ENCODE data around the gene CCSER1.

The CCSER1 gene

DNA sequence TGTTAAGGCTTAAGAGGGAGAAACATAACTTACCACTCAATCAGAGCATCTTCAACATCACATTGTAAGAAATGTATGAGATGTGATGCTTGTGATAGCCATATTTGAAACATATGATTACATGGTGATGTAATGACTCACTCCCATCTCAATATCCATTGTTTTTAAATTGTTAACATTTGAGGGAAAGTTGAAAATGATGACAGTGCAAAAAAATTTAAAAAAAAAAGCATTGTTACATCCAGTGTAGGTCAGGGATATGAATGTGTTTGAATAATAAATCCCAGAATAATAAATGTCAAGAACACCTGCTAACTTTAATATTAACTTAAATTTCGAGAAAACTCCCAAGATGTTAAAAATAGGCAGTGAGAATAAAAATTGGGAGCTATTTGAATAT lies 6.4 kb upstream of the CCSER1 start:
- peaks cover 5% of the 10 kb centered on the region for H3K27me3 Mint-ChIP-seq
- no peak for ATAC-seq
- H3K27ac Mint-ChIP-seq: no peak overlapping the region

DNA sequence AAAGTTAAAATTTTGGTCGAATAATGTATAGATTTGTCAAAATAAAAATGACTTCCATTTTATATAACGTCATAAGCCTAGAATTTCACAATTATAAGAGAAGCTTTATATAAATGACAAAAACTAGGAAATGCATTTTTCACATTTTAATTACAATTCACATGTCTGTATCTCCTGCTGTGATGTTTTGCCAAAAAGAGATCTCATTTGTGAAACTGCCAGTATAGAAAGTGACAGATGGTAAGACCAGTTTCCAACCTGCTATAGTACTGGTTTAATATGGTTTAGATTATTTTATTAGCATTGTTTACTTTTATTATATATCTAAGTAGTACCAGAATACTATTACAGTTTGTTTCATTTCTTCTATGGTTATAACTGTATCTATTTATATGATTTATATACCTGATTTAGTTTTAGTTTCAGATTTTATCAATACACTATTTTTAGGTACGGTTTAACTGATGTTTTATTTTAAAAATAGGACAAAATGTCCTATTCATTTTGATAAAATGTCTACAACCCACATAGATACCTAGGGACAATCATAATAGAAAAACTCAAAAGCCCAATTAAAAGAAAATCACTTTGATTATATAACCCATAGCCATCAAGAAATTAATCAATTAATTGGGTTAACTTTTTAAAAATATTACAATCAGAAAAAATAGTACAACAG lies 5.4 kb upstream of the CCSER1 start:
- no peak overlapping the region for H3K4me3 Mint-ChIP-seq
- no peaks in the 10 kb centered on the region for H3K9me3 Mint-ChIP-seq
- H3K27me3 Mint-ChIP-seq: peaks cover 15% of the 10 kb centered on the region
- ATAC-seq: no peak
- DNase-seq: no peak
- H3K4me1 Mint-ChIP-seq: peaks cover 3% of the 10 kb centered on the region
- no peak overlapping the region for H3K27ac Mint-ChIP-seq

More for the DNA sequence above, 6.4 kb upstream of the CCSER1 start:
- no peaks in the 10 kb centered on the region for H3K4me1 Mint-ChIP-seq
- no peak for DNase-seq
- no peak overlapping the region for H3K4me3 Mint-ChIP-seq
- H3K9me3 Mint-ChIP-seq: no peaks in the 10 kb centered on the region

DNA sequence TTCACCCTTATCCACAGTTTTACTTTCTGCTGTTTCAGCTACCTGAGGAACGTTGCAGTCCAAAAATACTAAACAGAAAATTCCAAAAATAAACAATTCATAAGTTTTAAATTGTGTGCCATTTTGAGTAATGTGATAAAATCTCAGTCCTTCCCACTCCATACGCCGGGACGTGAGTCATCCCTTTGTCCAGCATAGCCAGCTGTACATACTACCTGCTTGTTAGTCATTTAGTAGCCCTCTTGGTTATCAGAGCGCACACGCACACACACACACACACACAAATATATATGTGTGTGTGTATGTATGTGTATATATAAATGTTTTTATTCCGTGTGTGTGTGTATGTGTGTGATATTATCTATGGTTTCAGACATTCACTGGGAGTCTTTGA lies 4.8 kb upstream of the CCSER1 start:
- Mint-ChIP-seq H3K9me3 (no peaks in the 10 kb centered on the region), H3K4me3 (no peak overlapping the region), H3K27ac (no peak overlapping the region), H3K4me1 (peaks cover 8% of the 10 kb centered on the region), H3K27me3 (peaks cover 21% of the 10 kb centered on the region)
- ATAC-seq: no peak
- DNase-seq: no peak

DNA sequence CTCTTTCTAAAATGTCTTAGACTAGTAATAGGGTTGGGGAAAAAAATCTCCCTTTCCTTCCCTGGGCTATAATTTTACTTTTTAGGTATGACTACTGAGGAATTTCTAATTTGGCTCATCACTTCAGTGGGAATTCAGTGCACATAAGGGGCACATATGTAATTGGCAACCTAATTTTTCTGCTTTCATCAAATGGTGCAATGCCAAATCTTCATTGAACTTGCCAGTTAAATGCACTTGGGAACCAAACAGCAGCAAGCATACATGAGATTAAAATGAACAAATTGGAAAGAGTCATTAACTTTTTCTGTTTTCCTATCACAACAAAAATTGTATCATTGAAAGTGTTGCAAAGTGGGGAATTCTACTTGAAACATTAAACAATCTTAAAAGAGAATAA lies 2.9 kb upstream of the CCSER1 start:
- Mint-ChIP-seq H3K9me3 (no peaks in the 10 kb centered on the region), H3K27ac (no peak overlapping the region), H3K4me3 (no peak overlapping the region), H3K4me1 (peaks cover 22% of the 10 kb centered on the region), H3K27me3 (peaks cover 38% of the 10 kb centered on the region)
- ATAC-seq (no peak), DNase-seq (no peak)

DNA sequence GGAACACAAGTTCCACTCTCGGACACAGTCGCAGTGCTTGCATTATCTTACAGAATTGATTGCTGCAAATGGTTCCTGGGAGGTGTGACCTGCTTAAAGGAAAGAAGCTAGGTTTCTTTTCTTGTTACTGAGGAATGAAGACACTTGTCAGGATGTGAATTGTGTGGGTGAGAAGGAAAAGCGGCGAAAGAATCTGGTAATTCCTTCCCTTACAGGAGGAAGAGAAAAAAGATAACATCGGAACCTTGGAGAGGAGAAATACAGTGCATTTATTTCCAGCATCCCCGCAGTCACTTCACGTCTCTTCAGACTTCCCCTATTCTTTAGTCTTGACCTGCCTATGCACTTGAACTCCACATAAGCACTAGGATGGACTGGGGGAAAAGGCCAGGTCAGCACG lies 389 bp upstream of the CCSER1 start:
- H3K4me1 Mint-ChIP-seq: peaks cover 22% of the 10 kb centered on the region
- peaks cover 47% of the 10 kb centered on the region for H3K27me3 Mint-ChIP-seq
- no peak overlapping the region for H3K27ac Mint-ChIP-seq
- peak overlapping the region; percentile 74 to 80 for H3K4me3 Mint-ChIP-seq
- DNase-seq: no peak
- no peaks in the 10 kb centered on the region for H3K9me3 Mint-ChIP-seq
- no peak for ATAC-seq

DNA sequence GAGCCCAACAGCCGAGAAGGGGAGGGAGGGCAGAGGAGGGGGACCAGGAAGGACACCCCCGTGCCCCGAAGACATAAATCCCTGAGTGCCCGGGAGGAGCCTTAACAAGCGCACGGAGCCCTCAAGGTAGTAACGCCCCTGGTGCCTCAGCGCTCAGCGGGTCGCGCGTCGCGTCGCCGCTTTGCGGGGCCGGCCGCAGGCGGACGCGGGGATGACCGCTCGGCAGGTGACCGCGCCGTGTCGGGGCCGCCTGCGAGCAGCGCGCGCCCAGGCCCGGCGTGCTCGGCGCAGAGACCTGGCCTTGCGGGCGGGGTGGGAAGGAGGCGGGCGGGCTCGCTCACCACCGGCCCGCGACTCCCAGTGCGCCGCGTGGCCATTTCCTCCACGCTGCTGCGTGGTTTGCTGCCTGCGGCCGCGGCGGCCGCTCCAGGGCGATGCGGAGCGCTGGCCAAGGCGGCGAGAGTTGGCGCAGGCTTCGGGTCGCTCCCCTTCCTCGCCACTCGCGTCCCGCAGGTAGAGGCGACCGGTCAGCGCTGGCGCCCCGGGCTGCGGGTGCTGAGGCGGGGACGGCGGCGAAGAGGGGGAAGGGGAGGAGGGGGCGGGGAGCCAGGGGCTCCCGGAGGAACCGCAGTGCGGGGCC lies 632 bp downstream of the CCSER1 start:
- Mint-ChIP-seq H3K4me1 (peaks cover 22% of the 10 kb centered on the region), H3K4me3 (peak overlapping the region; percentile 74 to 80), H3K9me3 (no peaks in the 10 kb centered on the region), H3K27ac (peak overlapping the region in 1 of 2 donors; percentile 25), H3K27me3 (peaks cover 47% of the 10 kb centered on the region)
- ATAC-seq (peak; percentile 29), DNase-seq (no peak)

DNA sequence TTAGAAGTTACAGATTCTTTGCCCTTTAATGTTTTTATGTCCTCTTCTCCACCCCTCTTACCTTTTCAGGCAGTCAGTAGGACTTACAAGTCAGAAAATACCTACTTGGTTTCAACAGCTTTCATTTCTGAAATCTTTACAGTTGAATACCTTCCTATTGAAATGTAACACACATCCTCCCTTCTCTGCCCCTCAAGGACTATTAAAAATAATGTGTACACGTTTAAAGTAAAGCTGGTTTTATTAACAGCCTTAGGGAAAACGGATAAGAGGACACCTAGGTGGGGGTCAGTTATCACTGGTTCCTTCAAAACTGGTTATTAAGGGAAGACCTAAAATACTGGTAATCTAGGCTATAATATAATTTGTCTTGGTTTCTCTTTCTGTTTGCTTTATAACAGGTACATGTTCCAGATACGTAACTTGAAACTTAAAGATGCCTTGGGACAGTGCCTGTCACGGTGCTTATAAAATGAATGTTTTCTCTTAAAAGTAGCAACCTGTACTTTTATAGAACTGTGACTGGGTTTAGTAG lies 1.8 kb downstream of the CCSER1 start:
- Mint-ChIP-seq H3K4me3 (peak overlapping the region; percentile 46 to 78), H3K27me3 (peaks cover 55% of the 10 kb centered on the region), H3K27ac (no peak overlapping the region), H3K4me1 (peaks cover 22% of the 10 kb centered on the region), H3K9me3 (no peaks in the 10 kb centered on the region)
- ATAC-seq (no peak), DNase-seq (no peak)

DNA sequence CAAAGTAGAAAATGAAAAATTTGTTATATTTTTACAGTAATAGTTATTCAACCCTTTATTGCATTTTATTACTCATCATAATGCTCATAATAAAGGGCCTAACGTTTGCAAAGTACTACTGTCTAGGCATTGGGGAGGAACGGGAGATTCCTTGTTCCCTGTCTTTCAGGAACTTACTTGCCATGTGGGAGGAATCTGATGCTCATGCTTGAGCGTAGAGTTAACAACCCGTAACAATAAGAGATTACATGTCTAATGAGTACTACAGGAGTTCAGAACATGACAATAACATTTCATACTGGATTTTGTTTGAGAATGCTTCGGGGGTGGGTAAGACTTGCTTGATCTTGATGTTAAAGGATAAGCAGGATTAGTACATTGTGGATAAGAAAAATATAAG lies 2.9 kb downstream of the CCSER1 start:
- DNase-seq: no peak
- peaks cover 22% of the 10 kb centered on the region for H3K4me1 Mint-ChIP-seq

DNA sequence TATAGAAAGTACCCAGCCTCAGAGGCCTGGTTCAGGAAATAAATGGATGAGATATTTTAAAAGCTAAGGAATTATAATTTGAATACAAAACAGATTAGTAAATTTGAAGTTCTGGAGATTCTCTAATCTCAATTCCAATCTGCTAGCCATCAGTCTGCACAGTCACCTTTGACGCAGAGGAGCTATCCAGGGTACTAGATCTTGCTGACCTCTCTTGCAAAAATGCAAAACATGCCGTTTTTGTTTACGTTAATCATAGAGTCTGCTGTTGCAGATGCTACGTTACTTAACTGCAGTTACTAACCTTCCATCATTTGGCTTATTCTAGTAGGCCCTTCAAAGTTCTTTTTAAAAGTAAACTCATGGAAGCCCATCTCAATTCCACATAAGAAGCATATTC lies 10.4 kb downstream of the CCSER1 start:
- H3K27me3 Mint-ChIP-seq: peaks cover 9% of the 10 kb centered on the region
- no peak overlapping the region for H3K27ac Mint-ChIP-seq
- H3K9me3 Mint-ChIP-seq: no peaks in the 10 kb centered on the region
- no peaks in the 10 kb centered on the region for H3K4me1 Mint-ChIP-seq
- no peak for ATAC-seq
- no peak for DNase-seq
- no peak overlapping the region for H3K4me3 Mint-ChIP-seq

More for the DNA sequence above, 2.9 kb downstream of the CCSER1 start:
- Mint-ChIP-seq H3K4me3 (no peak overlapping the region), H3K27ac (no peak overlapping the region), H3K9me3 (no peaks in the 10 kb centered on the region), H3K27me3 (peaks cover 55% of the 10 kb centered on the region)
- ATAC-seq: no peak

DNA sequence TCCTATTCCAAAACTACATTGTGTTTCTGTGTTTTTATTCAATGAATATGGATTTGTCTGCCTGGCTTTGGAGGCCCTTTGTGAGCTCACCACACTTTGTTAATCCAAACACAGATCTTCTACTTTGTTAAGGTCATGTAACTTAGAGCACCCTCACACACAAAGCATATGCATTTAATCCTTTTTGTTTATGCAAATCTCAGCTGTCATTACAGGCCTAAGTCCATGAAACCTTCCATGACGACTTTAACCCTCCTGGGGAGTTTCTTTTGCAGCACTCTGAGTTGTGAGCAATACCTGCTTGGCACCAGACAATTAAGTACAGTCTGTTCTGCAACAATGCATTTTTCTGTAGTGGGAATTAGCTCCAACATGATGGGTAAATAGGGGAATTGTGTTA lies 14.9 kb downstream of the CCSER1 start:
- H3K4me1 Mint-ChIP-seq: no peaks in the 10 kb centered on the region
- ATAC-seq (no peak), DNase-seq (no peak)
- no peaks in the 10 kb centered on the region for H3K9me3 Mint-ChIP-seq
- H3K27me3 Mint-ChIP-seq: no peaks in the 10 kb centered on the region
- H3K27ac Mint-ChIP-seq: no peak overlapping the region
- H3K4me3 Mint-ChIP-seq: no peak overlapping the region

DNA sequence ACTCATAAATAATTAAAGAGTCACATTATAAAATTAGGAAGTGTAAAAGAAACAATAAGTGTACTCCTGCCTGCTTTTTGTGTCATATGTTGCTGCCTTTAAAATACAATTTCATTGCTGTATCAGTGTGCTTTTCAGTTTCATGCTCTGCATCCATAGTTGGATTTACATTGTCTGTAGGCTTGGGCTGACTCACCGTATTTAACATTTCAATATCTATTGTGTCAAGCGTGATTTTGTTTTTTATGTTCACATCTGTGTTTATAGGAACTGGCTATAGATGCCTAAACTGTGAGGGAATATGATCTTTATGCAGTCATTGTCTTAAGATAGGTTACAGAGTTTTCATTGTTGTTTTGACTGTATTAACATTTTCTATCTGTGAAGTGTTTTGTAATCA lies 18.1 kb downstream of the CCSER1 start:
- H3K27me3 Mint-ChIP-seq: no peaks in the 10 kb centered on the region
- no peak overlapping the region for H3K4me3 Mint-ChIP-seq
- no peaks in the 10 kb centered on the region for H3K4me1 Mint-ChIP-seq
- H3K9me3 Mint-ChIP-seq: no peaks in the 10 kb centered on the region
- H3K27ac Mint-ChIP-seq: no peak overlapping the region
- ATAC-seq (no peak), DNase-seq (no peak)

DNA sequence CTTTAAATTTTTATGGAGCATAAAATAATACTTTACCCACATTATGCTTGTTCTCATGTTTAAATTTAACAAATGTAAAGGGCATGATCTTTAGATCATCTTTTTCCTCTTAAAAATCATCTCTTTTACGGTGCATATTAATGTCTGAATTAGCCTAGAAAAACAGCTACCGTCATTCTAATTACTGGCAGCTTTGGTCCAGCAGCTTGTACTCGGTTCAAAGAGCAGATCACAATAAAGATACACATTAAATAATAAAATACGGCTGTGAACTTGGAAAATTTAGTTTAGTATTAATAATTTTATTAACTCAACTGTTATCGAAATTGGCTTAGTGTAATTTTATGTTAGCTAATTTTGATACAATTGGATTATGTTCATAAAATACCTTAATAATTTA lies 19.1 kb downstream of the CCSER1 start:
- no peak overlapping the region for H3K27ac Mint-ChIP-seq
- H3K4me1 Mint-ChIP-seq: no peaks in the 10 kb centered on the region
- DNase-seq: no peak
- ATAC-seq: no peak
- no peaks in the 10 kb centered on the region for H3K9me3 Mint-ChIP-seq
- H3K4me3 Mint-ChIP-seq: no peak overlapping the region
- no peaks in the 10 kb centered on the region for H3K27me3 Mint-ChIP-seq

DNA sequence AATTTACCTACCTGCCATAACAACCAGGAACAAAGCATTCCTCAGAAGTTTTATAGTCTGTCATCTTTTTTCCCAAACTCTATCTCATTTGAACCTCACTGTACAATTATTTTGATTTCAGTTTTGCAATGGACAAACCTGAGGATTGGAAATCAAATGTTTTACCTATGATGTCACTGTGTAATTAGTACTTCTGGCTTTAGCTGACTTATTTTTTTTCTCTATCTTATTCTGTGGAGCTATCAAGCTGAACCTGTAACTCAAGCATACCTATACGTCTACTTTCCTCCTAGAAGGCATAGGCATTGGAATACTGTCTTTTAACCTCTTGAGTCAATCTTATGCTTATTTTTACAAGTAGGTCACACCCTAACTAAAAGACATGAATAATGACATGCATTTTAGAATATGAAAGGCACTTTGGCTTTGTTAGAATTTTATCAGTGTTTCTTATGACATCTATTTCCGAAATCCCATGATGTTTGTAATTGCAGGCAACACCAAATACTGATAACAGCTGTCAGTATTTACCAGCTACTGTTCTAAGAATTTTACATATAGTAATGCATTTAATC lies 21.5 kb downstream of the CCSER1 start:
- Mint-ChIP-seq H3K4me3 (no peak overlapping the region), H3K4me1 (no peaks in the 10 kb centered on the region), H3K9me3 (no peaks in the 10 kb centered on the region), H3K27me3 (no peaks in the 10 kb centered on the region), H3K27ac (no peak overlapping the region)
- ATAC-seq: no peak
- DNase-seq: no peak

DNA sequence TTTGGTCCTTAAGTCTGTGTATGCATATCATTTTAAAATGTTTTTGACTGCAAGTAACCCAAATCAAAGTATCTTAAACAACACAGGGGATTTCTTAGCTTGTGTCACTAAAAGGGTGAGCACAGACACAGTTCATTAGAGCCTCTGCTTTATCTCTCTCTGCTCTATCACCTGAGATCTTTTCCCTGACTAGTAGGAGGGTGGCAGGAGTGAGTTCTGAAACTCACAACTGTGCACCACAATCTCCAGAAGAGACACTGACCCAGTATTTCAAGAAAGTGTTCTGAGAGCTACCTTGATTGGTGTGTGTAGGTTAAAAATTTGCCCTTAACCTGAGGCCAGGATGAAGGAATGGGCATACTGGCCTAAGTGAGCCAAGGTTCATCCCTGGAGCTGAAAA lies 24.8 kb downstream of the CCSER1 start:
- ATAC-seq (peak; percentile 20), DNase-seq (no peak)
- H3K4me1 Mint-ChIP-seq: no peaks in the 10 kb centered on the region
- no peaks in the 10 kb centered on the region for H3K9me3 Mint-ChIP-seq
- no peak overlapping the region for H3K4me3 Mint-ChIP-seq
- H3K27me3 Mint-ChIP-seq: no peaks in the 10 kb centered on the region
- H3K27ac Mint-ChIP-seq: no peak overlapping the region

DNA sequence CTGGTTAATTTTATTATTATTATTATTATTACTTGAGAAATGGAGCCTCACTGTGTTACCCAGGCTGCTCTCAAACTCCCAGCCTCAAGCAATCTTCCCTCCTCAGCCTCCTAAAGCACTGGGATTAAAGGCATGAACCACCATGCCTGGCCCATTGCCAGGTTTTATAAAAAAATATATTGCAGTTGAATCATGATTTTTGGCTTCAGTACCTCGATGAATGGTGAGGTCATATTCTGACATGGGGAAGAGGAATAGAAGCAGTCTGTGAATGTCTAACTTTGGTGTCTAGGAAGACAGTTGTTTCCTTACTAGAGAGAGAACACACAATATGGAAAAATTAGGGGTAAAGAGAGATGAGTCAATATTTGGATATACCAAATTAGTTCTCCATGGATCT lies 32.0 kb downstream of the CCSER1 start:
- Mint-ChIP-seq H3K9me3 (peaks cover 0 to 7% of the 10 kb centered on the region in 2 donors), H3K4me1 (no peaks in the 10 kb centered on the region), H3K27ac (no peak overlapping the region), H3K4me3 (no peak overlapping the region), H3K27me3 (no peaks in the 10 kb centered on the region)
- ATAC-seq: no peak
- DNase-seq: no peak

DNA sequence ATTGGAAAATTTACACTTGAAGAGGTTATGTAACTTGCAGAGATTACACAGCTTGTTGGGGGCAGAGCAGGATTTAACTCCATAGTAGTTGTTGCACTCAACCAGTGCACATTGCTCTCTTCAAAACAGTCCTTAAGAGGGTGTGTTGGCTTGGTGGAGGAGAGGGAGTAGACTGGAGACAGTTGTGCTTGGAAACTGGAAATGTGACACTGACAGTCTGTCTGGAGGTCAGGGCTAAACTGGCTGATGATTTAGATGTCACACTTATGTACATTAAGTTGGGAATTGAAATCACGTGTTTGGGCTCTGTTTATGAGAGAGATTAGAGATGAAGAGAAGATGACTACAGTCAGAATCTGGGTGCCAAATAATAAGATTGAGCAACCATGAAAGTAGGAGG lies 32.9 kb downstream of the CCSER1 start:
- Mint-ChIP-seq H3K4me1 (no peaks in the 10 kb centered on the region), H3K4me3 (no peak overlapping the region), H3K27me3 (no peaks in the 10 kb centered on the region), H3K27ac (no peak overlapping the region), H3K9me3 (peaks cover 0 to 7% of the 10 kb centered on the region in 2 donors)
- ATAC-seq (no peak), DNase-seq (no peak)
